H1 (cell line): ENCODE results near the gene FXYD3. TPM values are rescaled to one million over a fixed set of nuclear protein-coding genes. Genes with fewer than 3 reads are reported as not detected.

Experiments
- CBX8 ChIP-seq: fragments of 300-800, 300-1000 bp; sonication (generic); IDR thresholded peaks from 2 replicates; pipeline ENCODE4 v1.7.1; 2016; ENCODE audit warnings: low read depth, low read length, borderline replicate concordance
- FOSL1 ChIP-seq: IDR thresholded peaks from 2 replicates; pipeline ENCODE4 v1.6.1; 2011; ENCODE audit warnings: mild to moderate bottlenecking, low read depth, low read length, moderate library complexity; ENCODE audit not compliant: insufficient read depth
- HDAC2 ChIP-seq, 2 experiments: fragments of 300-600 bp in 1 of 2; sonication (generic) in 1 of 2; IDR thresholded peaks; 2 replicates each; pipeline ENCODE4 v1.6.1; 2011 to 2012; ENCODE audit warnings: low read depth in 2 of 2, low read length in 2 of 2, mild to moderate bottlenecking in 2 of 2, moderate library complexity in 2 of 2, borderline replicate concordance in 1 of 2, inconsistent platforms in 1 of 2
- POLR2A ChIP-seq, 2 experiments: IDR thresholded peaks; 1 replicate in 1 of 2; 2 replicates in 1 of 2; pipeline ENCODE4 v1.6.1; 2011; ENCODE audit warnings: low read depth in 2 of 2, low read length in 2 of 2, mild to moderate bottlenecking in 2 of 2; ENCODE audit errors: control extremely low read depth in 1 of 2
- SP4 ChIP-seq: IDR thresholded peaks from 2 replicates; pipeline ENCODE4 v1.6.1; 2012; ENCODE audit warnings: low read length, inconsistent platforms
- TAF7 ChIP-seq: optimal IDR thresholded peaks from 2 replicates; pipeline ENCODE3; 2011; ENCODE audit warnings: low read depth, mild to moderate bottlenecking, inconsistent platforms, low read length, moderate library complexity, borderline replicate concordance
- polyA plus RNA-seq, 7 experiments: library from polyadenylated mRNA; depleted of rRNA in 3 of 7; stranded (reverse) in 5 of 7; unstranded in 2 of 7; fragments of >200 nt in 5 of 7; fragments of 200-250 nt in 2 of 7; gene quantifications; 1 replicate in 5 of 7; 2 replicates in 1 of 7; 4 replicates in 1 of 7; pipeline versions ENCODE4 v1.2.1 to v1.2.3, GENCODE V29; 2011 to 2013; ENCODE audit warnings: missing spikeins in 2 of 7, mixed read lengths in 2 of 7
- total RNA-seq: library from RNA; stranded (reverse); fragmentation: NEBNext Ultra II Directional; extraction: Animal tissue kit (Norgen Biotek cat#: 25700); gene quantifications from 2 replicates; pipeline ENCODE4 v1.2.1, GENCODE V29; 2021
- TF ChIP-seq, protein P1 (sequence below): IDR thresholded peaks from 2 replicates; pipeline ENCODE4 v1.6.1; 2011; ENCODE audit warnings: low read length, improper control_type of control experiment
- TF ChIP-seq, protein P2 (sequence below): IDR thresholded peaks from 2 replicates; pipeline ENCODE4 v1.6.1; 2011; ENCODE audit warnings: low read depth, mild to moderate bottlenecking, low read length; ENCODE audit not compliant: insufficient read depth

Gene FXYD3
- total and polyA plus RNA-seq, 2 of the 8 experiments (the other 6 are each of a cell fraction or from before 2014, with no cell fraction given) = 0.33 TPM; not detected in 1

GRCh38 chr19:35093941-35094647 is 21.5 kb upstream of the FXYD3 start (continued):
- TF ChIP-seq, protein P1, sequence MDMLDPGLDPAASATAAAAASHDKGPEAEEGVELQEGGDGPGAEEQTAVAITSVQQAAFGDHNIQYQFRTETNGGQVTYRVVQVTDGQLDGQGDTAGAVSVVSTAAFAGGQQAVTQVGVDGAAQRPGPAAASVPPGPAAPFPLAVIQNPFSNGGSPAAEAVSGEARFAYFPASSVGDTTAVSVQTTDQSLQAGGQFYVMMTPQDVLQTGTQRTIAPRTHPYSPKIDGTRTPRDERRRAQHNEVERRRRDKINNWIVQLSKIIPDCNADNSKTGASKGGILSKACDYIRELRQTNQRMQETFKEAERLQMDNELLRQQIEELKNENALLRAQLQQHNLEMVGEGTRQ = no peak
- TF ChIP-seq, protein P2, sequence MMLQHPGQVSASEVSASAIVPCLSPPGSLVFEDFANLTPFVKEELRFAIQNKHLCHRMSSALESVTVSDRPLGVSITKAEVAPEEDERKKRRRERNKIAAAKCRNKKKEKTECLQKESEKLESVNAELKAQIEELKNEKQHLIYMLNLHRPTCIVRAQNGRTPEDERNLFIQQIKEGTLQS = no peak
- no peak for TF ChIP-seq HDAC2 (IDR thresholded peaks at IDR 0.05; ENCODE audit: borderline replicate concordance in 1 of 2, low read depth in 2 of 2, low read length in 2 of 2)
- no peak for TF ChIP-seq CBX8
- TF ChIP-seq FOSL1 = no peak
- no peak for TF ChIP-seq POLR2A (IDR thresholded peaks at IDR 0.05; ENCODE audit: control extremely low read depth in 1 of 2, low read depth in 2 of 2, low read length in 2 of 2)
- TF ChIP-seq TAF7 = no peak
- TF ChIP-seq SP4 = no peak
